ENCODE data around the gene IER5L.

The IER5L gene

DNA sequence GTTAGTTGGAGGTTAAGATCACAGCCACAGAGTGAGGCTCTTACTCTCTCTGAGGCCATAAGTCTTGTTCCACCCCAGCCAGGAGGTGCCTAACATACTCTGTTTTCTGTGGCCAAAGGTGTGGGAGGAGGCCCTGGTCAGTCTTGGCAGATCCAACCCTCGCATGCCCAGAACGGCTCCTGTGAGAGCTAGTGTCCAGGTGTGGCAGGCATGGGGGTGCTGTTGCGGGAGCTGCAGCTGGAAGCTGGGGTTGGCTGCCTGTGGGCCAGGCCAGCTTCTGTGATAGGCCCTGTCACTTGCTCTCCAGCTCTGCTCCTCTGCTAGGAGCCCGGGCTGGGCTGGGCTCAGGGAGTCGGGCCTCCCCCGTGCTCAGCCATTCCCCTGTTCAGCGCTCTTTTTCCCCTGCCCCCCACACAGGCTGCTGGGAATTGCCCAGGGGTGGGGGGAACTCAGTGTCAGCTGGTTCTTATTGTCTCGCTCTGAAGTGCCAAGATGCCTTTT lies 31.6 kb downstream of the IER5L start:
- Histone ChIP-seq H3K4me3 (replicated peaks; ENCODE audit: insufficient read depth, low read length) (no peak overlapping the region), H3K27ac (replicated peaks) (no peak overlapping the region), H3K27me3 (ENCODE audit: insufficient read depth, poor library complexity, severe bottlenecking) (no peaks in the 10 kb centered on the region)
- TF ChIP-seq, protein P1, sequence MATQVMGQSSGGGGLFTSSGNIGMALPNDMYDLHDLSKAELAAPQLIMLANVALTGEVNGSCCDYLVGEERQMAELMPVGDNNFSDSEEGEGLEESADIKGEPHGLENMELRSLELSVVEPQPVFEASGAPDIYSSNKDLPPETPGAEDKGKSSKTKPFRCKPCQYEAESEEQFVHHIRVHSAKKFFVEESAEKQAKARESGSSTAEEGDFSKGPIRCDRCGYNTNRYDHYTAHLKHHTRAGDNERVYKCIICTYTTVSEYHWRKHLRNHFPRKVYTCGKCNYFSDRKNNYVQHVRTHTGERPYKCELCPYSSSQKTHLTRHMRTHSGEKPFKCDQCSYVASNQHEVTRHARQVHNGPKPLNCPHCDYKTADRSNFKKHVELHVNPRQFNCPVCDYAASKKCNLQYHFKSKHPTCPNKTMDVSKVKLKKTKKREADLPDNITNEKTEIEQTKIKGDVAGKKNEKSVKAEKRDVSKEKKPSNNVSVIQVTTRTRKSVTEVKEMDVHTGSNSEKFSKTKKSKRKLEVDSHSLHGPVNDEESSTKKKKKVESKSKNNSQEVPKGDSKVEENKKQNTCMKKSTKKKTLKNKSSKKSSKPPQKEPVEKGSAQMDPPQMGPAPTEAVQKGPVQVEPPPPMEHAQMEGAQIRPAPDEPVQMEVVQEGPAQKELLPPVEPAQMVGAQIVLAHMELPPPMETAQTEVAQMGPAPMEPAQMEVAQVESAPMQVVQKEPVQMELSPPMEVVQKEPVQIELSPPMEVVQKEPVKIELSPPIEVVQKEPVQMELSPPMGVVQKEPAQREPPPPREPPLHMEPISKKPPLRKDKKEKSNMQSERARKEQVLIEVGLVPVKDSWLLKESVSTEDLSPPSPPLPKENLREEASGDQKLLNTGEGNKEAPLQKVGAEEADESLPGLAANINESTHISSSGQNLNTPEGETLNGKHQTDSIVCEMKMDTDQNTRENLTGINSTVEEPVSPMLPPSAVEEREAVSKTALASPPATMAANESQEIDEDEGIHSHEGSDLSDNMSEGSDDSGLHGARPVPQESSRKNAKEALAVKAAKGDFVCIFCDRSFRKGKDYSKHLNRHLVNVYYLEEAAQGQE (IDR thresholded peaks at IDR 0.05; ENCODE audit: insufficient replicate concordance, low read depth): no peak
- no peak for TF ChIP-seq POLR2AphosphoS5 (IDR thresholded peaks at IDR 0.05; ENCODE audit: low read depth)
- no peak for TF ChIP-seq SPI1 (IDR thresholded peaks at IDR 0.05; ENCODE audit: borderline replicate concordance, low read depth)
- TF ChIP-seq, protein P2, sequence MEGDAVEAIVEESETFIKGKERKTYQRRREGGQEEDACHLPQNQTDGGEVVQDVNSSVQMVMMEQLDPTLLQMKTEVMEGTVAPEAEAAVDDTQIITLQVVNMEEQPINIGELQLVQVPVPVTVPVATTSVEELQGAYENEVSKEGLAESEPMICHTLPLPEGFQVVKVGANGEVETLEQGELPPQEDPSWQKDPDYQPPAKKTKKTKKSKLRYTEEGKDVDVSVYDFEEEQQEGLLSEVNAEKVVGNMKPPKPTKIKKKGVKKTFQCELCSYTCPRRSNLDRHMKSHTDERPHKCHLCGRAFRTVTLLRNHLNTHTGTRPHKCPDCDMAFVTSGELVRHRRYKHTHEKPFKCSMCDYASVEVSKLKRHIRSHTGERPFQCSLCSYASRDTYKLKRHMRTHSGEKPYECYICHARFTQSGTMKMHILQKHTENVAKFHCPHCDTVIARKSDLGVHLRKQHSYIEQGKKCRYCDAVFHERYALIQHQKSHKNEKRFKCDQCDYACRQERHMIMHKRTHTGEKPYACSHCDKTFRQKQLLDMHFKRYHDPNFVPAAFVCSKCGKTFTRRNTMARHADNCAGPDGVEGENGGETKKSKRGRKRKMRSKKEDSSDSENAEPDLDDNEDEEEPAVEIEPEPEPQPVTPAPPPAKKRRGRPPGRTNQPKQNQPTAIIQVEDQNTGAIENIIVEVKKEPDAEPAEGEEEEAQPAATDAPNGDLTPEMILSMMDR (IDR thresholded peaks at IDR 0.05; ENCODE audit: insufficient read depth, low read length): no peak
- no peak for TF ChIP-seq GABPA (IDR thresholded peaks at IDR 0.05; ENCODE audit: low read depth)
- DNase-seq (ENCODE audit: low read depth in 1 of 2, low spot score in 1 of 2): no peak

DNA sequence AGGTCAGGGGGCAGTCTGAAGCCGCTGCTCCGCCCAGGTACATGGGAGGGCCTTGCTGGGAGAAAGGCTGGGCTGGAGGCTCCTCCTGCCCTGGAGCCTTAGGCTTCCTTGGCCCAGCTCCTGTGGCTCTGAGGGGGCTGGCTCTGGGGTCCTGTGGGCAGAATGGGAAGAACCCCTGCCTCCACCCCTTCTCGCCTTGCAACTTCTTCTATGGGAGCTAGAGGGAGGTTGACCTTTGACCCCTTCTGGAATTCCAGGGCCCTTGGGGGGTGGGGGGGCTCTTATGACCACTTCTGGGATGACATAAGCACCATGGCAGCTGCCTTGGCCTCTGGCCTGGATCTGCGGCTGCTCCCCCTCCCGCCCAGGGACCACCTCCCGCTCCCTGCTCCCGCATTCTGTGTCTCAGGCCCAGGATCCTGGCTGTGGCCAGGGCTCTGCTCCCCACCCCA lies 32.2 kb downstream of the IER5L start:
- Histone ChIP-seq H3K4me3 (replicated peaks; ENCODE audit: insufficient read depth, low read length) (no peak overlapping the region), H3K27ac (replicated peaks) (no peak overlapping the region), H3K27me3 (ENCODE audit: insufficient read depth, poor library complexity, severe bottlenecking) (no peaks in the 10 kb centered on the region)
- TF ChIP-seq, protein P2 (IDR thresholded peaks at IDR 0.05; ENCODE audit: insufficient read depth, low read length): no peak
- TF ChIP-seq POLR2AphosphoS5 (IDR thresholded peaks at IDR 0.05; ENCODE audit: low read depth): no peak
- TF ChIP-seq, protein P1 (IDR thresholded peaks at IDR 0.05; ENCODE audit: insufficient replicate concordance, low read depth): no peak
- no peak for TF ChIP-seq GABPA (IDR thresholded peaks at IDR 0.05; ENCODE audit: low read depth)
- DNase-seq (ENCODE audit: low read depth in 1 of 2, low spot score in 1 of 2): no peak

DNA sequence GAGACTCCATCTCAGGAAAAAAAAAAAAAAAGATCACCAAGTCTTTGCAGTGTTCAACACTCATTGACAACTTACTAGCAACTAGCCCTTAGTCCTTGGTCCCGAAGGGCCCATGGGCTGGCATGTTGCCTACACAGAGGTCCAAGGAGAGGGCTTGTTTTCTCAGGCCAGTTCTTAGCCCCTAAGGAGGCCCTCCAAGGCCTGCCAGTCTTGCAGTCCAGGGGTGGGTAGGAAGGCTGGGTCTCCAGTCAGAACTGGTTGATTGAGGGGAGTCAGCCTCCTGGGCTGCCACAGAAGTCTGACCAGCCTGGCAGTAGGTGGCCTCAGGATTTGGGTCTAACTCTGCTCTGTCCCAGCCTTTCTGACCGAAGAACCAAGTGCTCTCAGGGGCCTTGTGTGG lies 32.7 kb downstream of the IER5L start:
- Histone ChIP-seq H3K4me3 (replicated peaks; ENCODE audit: insufficient read depth, low read length) (no peak overlapping the region), H3K27ac (replicated peaks) (no peak overlapping the region), H3K27me3 (ENCODE audit: insufficient read depth, poor library complexity, severe bottlenecking) (no peaks in the 10 kb centered on the region)
- DNase-seq (ENCODE audit: low read depth in 1 of 2, low spot score in 1 of 2): no peak
- TF ChIP-seq, protein P2 (IDR thresholded peaks at IDR 0.05; ENCODE audit: insufficient read depth, low read length): no peak
- TF ChIP-seq, protein P1 (IDR thresholded peaks at IDR 0.05; ENCODE audit: insufficient replicate concordance, low read depth): no peak
- TF ChIP-seq GABPA (IDR thresholded peaks at IDR 0.05; ENCODE audit: low read depth): no peak

Data from HL-60 (cell line).